Stimulated activated CD8-positive, alpha-beta memory T cell treated with anti-CD3 and anti-CD28 coated beads, Interleukin-12 subunit alpha, Interleukin-12 subunit beta, amount 100 ng/mL, for 4 hours (primary cell): ENCODE data around the gene CFAP61.
A peak's percentile ranks its signal among the peaks of the same experiment; 100 is the strongest.
"Not testable (repeated sequence)": the region's sequence is repeated elsewhere in the genome, so short reads cannot be mapped to it uniquely, and the experiment has no call there.

Experiments
- DNase-seq: peaks from one replicate; pipeline ENCODE4 v3.0.0-alpha.2; 2020; ENCODE audit warnings: low read depth

CFAP61 gene, protein sequence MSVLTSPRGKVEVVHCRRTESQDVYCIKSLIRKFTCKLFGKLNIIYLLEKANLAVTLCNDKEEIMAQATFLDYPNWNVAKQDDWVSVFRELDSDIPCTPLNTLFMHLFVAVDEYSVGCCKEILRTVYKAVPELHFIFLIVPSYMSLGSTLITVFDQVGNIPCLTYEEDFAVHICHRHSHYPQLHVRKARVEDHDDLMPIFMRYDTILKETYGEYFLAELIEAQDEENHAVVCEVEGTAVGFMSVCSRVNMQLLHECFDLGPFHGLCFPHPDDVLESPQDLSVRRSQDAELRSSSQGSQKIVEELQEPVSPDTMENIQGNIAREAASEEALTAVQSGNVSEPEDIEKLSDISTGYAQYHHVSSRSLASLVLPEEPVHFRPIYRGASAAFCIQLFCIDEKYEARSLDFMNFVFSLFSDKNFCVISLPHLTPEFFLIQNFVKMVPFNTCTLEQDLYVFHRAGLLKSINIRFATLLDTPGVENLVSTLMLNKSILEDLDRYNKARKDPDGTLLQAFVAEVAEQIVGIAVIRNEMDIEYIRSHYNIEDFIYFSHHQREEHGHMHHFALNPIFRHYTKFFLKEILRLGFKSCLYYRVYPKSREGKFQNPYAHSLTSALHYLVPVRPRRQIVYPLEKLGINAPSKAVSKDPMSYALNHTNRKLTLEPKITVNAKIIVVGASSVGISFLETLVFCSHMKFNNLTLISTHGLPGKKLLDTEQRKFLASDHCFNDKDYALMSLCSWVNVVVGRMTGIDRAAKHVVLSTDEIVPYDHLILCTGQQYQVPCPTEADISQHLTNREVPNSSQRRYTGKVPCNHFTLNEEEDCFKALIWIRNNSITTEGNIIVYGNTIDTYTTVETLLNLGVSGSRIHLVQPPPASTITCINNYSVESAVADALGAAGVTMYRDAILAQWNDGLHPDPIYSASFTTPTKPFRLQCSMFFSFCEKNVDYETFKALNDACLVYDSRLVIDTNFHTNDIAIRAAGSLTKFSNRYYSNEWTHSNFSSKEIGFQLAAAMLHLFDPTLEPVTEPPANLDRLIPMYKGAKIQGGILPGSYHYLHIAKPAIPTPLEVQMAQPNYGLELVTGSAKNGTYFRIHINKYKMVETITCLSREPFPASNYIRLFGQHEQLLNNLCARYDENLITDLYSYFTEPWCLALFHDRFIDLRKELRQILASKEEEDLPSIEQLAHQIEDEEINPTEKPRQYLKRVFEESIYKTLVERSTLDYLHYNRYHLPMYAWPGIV

DNA sequence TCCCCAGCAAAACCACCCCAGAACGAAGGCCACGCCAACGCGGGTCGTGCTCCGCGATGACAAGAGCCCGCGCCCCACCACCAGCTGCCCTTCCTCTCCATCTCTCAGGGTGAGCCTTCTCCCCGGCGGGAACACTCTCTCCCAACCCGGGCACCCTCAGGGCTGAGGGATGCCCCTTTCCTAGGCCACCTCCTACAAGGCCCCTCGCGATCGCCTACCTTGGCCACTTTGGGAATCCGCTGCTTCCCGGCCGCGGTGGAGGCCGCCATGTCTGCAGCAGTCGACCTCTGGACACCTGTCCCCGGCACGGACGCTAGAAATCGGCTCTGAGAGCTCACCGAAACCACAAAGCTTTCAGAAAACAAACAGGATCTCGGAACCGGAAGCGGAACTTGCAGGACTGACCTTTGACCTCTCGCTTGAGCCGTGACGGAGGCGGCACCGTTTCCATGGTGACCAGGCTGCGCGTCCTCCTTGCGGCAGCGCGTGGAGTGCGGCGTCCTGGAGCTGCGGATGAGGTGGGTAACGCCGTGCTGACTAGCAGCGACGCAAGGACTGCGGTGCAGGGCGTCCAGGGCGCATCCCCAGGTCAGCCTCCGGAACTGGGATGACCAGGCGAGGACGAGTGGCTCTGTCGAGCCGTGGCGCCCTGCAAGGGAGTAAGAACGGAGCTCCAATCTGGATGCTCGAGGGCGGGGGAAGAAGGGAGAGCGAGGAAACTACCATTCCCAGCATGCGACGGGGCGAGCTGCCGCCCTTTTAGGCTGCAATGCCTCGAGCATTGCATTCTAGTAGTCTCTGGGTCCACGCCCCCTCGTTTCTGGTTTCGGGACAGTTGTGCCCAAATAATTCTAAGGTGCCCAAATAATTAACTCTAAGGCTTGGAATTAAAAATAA, at the start of gene CFAP61, which contains the start of gene CRNKL1:
Gene CFAP61, plus strand, starts transcription at position 459 of the 897 bp plus-strand sequence. CDS start 4,122 bp downstream, outside the sequence.
Gene CRNKL1, minus strand, starts transcription at position 393 of the 897 bp plus-strand sequence. Its CDS starts 124 bp downstream, at position 269.
- DNase-seq: peak; percentile 92

DNA sequence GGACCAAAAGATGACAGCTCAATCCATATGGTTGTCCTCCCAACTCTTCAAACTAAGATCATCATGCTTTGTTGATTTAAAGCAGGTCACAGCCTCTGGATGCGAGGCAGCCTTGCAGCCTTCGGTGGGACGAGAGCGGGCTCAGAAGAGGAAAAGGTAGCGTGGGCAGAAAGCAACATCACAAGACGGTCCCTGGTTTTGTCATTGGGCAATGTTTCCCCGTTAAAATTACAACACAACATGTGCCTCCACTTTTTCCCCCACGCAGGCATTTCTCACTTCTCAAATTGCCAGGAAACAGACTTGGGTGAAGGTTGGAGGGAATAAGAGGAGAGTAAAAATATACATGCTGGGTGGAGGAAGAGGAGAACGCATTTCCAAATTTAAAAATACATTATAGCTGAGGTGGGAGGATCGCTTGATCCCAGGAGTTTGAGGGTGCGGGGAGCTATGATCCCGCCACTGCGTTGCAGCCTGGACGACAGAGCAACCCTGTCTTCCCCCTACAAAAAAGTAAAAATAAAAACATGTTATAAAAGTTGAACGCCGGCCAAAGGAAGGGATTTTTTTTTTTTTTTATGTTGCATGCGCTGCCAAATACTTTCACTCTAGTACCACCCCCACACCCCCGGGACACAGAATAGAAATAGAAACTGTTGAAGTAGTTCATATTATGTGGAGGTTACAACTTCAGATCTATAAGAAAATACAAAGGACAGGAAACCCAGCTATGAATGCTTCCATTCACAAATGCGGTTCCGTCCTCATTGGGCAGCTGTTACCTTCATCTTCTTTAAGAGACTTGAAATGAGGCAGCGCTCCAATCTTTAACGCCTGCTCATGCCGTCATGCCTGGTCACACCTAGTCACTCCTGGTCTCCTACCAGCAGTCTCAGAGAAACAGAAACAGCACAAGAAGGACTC, 49.0 kb upstream of the CFAP61 start:
- no peak for DNase-seq

DNA sequence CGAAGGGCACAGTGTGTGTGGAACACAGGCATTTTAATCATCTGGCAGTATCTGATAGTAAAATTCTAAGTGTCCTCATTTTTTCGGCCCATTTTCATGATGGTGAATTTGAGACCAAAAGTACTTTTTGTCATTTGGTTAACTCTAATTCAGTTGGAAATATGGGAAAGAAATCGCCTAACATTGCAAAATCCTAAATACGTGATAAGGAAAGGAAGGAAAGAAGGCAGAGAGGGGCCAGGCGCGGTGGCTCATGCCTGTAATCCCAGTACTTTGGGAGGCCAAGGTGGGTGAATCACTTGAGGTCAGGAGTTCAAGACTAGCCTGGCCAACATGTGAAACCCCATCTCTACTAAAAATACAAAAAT, 48.4 kb upstream of the CFAP61 start:
- DNase-seq: not testable (repeated sequence)

DNA sequence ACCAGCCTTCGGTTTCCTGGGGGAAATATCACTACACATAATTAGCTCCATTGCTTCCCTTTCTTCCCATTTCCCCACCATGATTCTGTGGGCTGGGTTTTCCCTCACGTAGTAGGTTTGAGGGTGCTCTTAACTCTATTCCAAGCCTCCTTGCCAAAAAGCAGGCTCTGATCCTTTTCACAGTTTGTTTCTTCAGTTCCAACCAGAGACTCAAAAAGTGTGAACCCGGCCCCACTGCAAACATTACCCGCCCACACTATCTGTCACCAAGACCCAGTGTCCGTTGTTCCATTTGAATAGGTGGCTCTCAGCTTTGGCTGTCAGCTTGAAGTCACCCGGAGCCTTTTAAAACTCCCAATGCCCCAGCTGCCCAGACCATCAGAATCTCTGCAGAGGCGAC, 47.0 kb upstream of the CFAP61 start:
- DNase-seq: no peak

DNA sequence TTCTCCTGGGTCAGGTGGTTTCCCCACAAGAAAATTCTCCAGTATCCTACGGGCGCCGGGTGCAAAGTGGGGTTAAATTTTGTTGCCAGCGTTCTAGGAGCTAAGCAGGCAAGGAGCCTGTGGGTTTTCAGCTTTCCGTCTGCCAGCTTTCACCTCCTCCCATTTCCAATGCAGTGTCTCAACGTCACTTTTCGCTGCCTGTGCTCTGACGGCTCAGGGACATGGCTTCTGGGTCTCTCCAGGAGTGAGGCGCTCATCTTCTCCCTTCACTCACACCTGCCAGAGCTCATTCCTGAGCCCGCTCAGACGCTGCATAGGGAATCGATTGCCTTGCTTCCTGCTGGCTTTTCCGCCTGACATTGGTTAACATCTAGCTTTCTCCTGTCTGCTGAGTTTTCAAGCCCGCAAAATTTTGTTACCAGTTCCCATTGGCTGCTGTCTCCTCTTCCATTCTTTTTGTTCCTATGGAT, 42.5 kb upstream of the CFAP61 start:
- no peak for DNase-seq

DNA sequence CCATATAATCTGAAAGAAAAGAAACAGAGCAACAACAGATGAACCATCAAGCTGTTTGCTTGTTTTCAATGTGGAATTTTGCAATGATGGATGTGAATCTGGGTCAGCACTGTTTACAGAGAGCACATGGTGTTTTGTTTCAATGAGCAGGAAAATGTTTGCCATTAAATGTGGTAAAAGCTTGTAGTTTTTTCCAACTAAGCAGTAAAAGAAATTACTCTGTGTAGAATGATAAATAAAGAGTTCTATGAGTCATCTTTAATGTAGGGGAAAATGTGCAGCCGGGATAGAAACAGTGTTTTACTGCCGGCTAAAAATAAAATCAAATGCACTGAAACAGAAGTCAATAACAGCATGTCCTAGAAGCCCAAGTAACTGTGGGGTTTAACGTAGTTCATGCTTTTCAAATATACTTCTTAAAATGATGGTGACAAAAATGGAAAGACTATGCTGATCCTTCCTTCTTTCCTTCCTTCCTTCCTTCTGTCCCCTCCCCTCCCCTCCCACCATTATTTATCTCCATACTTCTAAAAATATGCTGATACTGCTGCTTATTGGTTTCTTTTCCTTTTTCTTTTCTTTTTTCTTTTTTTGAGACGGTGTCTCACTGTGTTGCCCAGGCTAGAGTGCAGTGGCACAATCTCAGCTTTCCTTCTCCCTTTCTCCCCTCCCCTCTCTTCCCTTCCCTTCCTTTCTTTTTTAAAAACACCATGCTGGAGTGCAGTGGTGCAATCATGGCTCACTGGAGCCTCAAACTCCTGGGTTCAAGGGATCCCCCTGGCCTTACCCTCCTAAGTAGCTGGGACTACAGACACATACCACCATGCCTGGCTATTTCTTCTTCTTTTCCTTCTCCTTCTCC, 41.5 kb upstream of the CFAP61 start:
- DNase-seq: no peak

DNA sequence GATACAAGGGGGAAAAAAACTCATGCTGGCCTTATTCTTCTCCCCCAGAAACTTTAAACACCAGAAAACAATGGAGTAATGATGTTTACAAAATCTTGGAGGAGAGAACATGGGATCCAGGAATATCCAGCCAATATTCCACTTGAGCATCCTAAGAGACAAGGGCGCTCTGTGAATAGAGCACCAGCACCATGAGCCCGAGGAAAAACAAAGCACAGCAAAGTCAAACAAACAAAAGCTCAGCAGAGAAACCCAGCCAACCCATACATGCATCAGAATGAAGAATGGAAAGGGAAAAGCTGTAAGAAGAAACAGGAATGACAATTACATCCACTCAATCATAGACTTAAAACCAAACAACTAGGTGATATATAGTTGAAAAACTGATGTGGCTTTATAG, 39.8 kb upstream of the CFAP61 start:
- DNase-seq: no peak

DNA sequence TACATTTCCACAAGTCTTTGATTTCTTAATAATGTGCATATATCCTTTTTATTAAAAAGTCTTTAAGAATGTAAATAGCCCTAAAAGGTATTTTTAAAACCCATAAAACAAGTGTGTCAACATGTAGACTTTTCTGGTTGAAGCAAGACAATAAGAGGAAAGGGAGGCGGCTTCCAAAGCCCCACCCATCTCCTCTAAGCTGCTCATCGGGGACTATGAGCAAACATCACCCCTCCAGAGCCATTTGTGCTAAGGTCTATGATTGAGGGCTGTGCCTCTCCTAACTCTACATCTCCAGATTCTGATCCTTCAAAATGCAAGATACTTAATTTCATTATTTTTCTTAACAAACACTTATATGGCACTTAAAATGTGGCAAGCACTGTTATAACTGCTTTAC, 37.7 kb upstream of the CFAP61 start:
- DNase-seq: no peak

DNA sequence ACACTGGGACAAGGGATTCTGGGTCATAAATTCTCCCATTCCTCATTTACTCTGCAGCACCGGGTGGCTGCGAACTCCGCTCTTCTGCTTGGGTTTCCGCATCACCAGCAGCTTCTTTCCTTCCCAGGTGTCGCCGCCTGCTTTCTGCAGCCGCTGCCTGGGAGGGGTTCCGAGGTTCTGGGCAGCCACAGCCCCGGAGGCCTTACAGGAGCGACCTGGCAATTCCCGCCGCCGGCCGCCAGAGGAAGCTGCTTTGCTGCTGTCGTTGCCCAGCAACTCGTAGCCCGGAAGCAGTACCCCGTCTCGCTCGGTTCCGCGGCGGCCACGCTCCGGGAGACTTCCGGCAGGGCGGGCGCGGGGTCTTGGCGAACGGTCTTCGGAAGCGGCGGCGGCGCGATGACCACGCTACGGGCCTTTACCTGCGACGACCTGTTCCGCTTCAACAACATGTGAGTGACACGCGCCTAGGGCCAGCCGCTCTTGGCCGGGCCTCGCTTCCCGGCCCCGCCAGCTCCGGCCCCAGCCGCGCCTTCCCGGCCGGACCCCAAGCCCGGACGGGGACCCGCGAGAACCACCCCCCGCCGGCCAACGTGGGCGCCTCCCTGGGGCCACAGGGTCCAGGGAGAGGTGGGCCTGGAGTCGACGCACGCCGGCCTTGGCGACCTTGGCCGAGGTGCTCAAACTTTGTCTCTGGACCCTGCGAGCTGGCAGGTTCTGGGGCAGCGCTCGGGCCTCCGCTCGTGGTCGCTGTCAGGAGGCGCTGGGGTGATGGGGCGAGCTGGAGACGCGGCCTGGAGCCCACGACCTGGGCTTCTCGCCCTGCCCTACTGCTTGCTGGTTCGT, 35.1 kb upstream of the CFAP61 start, which contains the start of gene NAA20:
Gene NAA20, plus strand, starts transcription at position 362 of the 843 bp plus-strand sequence. Its CDS starts 35 bp downstream, at position 397.
- peak; percentile 85 for DNase-seq

DNA sequence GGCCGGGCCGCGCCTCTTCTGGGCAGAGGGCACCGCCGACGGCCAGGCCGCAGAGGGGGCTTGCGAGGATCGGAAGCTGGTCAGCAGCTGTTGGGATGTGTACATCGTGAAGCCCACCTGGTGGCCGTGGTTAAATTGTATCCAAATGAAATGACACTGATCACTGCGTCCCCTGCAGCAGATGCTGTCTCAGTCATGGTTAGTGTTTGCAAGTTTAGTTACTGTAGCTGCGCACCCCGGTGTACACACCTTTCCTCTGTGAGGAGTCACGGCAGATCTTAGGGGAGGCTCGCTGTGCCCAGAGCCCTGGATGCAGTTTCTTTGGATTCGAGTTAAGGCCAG, 34.5 kb upstream of the CFAP61 start:
- no peak for DNase-seq

DNA sequence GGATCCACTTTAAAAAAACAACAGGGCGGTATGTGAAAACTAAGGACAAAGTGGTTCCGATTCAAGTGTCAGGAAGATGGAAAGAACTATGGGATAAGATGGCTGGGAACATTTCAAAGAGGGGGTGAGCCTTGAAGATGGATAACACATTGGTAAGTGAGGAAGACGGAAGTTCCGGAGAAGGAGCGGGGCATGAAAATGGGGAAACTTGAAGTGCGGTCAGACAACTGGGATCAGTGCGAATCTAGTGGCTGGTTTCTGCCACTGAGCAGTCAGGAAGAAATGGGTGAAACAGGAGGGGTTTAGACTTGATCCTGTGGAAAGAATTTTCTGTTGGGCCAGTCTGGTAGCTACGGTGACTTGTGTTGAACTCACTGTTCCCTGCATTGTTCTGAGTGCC, 34.0 kb upstream of the CFAP61 start:
- DNase-seq: no peak

DNA sequence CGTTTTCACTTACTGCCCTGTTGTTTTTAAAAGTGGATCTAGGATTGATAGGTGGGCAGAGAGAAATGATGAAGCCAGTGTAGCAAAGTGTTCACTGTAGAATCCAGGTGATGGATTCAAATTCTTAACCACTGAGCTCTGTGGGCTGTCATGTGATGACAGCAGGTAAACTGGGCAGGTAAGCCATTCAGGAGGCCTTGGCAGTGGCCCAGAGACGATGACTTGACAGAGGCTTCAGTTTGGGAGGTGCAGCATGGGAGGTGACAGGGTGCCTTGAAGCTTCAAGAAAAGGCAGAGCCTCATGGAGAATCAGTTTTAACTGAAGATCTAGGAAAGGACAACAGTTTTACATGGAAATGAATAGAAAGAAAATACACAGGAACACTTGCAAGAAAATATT, 33.2 kb upstream of the CFAP61 start:
- DNase-seq: no peak

DNA sequence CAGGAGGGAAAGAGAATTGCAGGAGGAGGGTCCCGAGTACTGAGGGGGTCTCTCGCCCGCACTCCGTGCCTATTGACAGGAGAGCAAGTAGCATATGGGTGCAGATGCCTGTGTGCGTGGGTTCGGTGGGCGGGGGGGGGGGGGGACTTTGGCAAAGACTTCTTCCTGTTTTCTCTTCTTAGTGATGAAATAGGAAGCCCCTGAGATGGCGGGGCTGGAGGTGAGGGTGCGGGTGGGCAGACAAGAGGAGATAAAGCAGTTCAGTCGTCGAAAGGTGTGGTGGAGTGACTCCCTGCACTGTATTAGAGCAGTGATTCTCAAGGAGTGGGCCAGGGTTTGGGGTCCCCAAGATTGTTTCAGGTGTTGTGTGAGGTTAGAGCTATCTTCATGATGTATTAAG, 31.4 kb upstream of the CFAP61 start:
- no peak for DNase-seq

DNA sequence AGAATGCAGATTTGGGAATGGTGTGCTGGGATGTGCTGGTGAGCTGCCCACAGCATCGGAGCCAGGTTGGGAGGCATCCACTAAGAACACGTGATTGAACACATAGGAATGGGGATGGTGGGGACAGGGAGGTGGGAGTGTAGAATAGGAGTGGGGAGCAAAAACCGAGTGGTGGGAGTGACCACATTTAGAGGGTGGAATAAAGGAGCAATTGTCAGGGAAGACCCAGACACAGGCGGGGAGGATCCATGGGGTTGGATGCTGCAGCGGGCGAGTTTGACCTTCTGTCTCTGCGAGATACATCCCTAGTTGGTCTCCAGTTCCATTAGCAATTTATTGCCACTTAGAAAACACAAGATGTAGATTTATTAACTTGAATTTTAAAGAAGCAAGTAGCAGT, 30.5 kb upstream of the CFAP61 start:
- DNase-seq: no peak

DNA sequence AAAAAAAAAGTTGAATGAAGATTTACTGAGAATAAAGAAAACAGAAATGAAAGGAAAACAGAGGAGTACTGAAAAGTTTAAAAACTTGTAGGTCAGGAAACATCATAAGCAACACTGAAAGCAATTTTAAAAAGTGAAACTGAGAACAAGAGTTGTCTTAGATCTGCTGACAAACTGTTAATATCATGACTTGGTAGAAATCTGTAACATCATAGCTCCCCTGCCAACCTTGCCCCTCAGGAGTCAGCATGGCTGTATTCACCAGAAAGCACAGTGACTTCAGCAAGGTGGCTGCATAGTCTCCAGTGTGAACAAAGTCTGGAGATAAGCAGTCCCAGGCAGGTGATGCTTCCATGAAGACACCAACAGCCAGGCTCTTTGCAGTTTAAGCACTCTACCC, 29.8 kb upstream of the CFAP61 start:
- DNase-seq: no peak

DNA sequence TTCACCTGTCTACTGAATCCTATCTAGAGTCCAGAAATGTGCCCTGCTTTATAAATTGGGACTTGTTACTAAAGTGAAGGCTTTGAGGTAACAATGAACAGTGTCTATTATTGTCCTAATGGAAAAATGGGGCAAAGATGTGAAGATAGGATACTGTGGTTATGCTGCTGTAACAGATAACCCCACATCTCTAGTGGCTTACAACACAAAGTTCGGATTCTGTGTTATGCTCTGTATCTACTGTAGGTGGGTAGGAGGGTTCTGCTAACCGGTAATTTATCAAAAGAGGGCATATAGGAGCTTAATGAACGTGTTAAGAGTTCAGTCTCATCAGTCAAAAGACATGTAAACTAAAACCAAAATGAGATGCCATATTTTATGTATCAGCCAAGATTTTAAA, 28.9 kb upstream of the CFAP61 start:
- no peak for DNase-seq

DNA sequence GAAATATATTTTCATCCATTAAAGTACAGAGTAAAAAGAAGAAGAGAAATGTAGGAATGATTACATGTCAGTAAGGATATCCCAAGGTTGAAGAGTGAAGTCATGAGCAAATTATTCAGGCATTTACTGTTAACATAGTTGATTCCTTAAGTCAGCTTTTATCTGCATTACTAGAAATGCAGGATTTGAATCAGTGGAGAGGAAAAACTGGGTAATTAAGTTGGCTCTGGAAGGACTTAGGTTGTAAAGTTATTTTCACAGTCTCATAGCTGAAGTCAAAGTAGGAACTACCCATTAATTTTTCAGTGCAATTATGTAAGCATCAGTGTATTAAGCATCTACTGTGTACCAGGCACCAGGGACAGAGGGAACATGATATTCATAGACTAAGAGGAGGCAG, 27.4 kb upstream of the CFAP61 start:
- DNase-seq: no peak

DNA sequence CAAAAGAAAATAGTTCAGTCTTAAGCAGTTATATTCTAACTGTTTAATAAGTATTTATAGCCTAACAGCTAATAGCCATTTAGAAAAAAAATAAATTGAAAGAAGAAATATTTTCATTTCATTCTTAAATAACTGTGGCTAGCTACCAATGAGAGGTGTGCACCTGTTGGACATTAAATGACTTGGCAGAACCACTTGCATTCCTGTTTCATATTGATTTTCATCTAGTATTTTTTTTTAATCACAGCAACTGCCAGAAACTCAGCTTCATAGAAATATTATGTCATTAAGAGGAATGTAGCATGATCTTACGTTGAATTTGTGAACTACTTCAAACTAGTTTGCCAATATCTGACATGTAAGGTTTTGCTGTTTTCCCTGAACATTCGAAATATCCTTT, 25.0 kb upstream of the CFAP61 start:
- DNase-seq: no peak
